Upper lobe of left lung (tissue), 6 donors: ENCODE results near the gene TTYH3. TPM values are rescaled to one million over a fixed set of nuclear protein-coding genes. Genes with fewer than 3 reads are reported as not detected.
"Not testable (repeated sequence)": the region's sequence is repeated elsewhere in the genome, so short reads cannot be mapped to it uniquely, and the experiment has no call there.

ENCODE experiments used
- ATAC-seq, 2 donors: fragments of 200-7000 bp; cut with Tn5 transposase; one replicate each; pipeline ENCODE4 v1.9.1; 2022; ENCODE audit warnings: mild to moderate bottlenecking in 2 of 2, moderate library complexity in 2 of 2; ENCODE audit not compliant: low FRiP score in 2 of 2
- DNase-seq, 2 donors: peaks; one replicate each; pipeline ENCODE4 v3.0.0-alpha.2; 2019 to 2020
- H3K27ac ChIP-seq, 4 donors: fragments of 200-600 bp; sonication (generic); one replicate each; pipeline ENCODE4 v1.5.1; 2016 to 2019
- H3K27me3 ChIP-seq, 4 donors: fragments of 200-600 bp; sonication (generic); one replicate each; pipeline ENCODE4 v1.5.1; 2017 to 2019
- H3K36me3 ChIP-seq, 4 donors: fragments of 200-600 bp; sonication (generic); one replicate each; pipeline ENCODE4 v1.5.1; 2016 to 2019
- H3K4me1 ChIP-seq, 4 donors: fragments of 200-600 bp; sonication (generic); one replicate each; pipeline ENCODE4 v1.5.1; 2018 to 2019
- H3K4me3 ChIP-seq, 4 donors: fragments of 200-600 bp; sonication (generic); one replicate each; pipeline ENCODE4 v1.5.1; 2017 to 2019; ENCODE audit warnings: mild to moderate bottlenecking in 2 of 4, moderate library complexity in 1 of 4
- H3K9me3 ChIP-seq, 4 donors: fragments of 200-600 bp; sonication (generic); one replicate each; pipeline ENCODE4 v1.5.1; 2018 to 2019
- CTCF ChIP-seq, 6 experiments: fragments of 450-650 bp in 4 of 6; fragments of 200-600 bp in 2 of 6; sonication (generic) in 2 of 6; IDR thresholded peaks; one replicate each; pipeline ENCODE4 v1.5.1; 2016 to 2019; ENCODE audit warnings: antibody characterized with exemption in 6 of 6
- EP300 ChIP-seq, 4 donors: sonication (generic); formaldehyde crosslinking; IDR thresholded peaks; one replicate each; pipeline ENCODE4 v1.5.1; 2017; ENCODE audit warnings: antibody characterized with exemption in 4 of 4, control low read depth in 2 of 4
- POLR2A ChIP-seq, 4 donors: fragments of 450-650 bp; IDR thresholded peaks; one replicate each; pipeline ENCODE4 v1.5.1; 2016 to 2017; ENCODE audit warnings: antibody characterized with exemption in 4 of 4, mild to moderate bottlenecking in 2 of 4
- POLR2AphosphoS5 ChIP-seq, 2 donors: sonication (generic); formaldehyde crosslinking; IDR thresholded peaks; one replicate each; pipeline ENCODE4 v1.5.1; 2017; ENCODE audit warnings: antibody characterized with exemption in 2 of 2
- WGBS, 2 donors: methylation state at CpG; one replicate each; pipeline ENCODE4 v1.1.5; 2017 to 2018; 5-methylcytosine and 5-hydroxymethylcytosine counted together
- total RNA-seq, 6 donors: library from RNA; depleted of rRNA in 4 of 6; stranded (reverse); fragments of >200 nt in 4 of 6; gene quantifications; one replicate each; pipeline versions ENCODE4 v1.1.0 to v1.2.1, GENCODE V29; 2016 to 2021
- donor health status: DM: no; HTN: no; CAD: no; lungs with moderate emphysema.
- donor health status: DM: no; HTN: yes; CAD: no; lungs with severe emphysema.

Gene TTYH3
- total RNA-seq, 6 donors from 2014 or later: 16.5 to 69.6 (median 58.1) TPM

DNA sequence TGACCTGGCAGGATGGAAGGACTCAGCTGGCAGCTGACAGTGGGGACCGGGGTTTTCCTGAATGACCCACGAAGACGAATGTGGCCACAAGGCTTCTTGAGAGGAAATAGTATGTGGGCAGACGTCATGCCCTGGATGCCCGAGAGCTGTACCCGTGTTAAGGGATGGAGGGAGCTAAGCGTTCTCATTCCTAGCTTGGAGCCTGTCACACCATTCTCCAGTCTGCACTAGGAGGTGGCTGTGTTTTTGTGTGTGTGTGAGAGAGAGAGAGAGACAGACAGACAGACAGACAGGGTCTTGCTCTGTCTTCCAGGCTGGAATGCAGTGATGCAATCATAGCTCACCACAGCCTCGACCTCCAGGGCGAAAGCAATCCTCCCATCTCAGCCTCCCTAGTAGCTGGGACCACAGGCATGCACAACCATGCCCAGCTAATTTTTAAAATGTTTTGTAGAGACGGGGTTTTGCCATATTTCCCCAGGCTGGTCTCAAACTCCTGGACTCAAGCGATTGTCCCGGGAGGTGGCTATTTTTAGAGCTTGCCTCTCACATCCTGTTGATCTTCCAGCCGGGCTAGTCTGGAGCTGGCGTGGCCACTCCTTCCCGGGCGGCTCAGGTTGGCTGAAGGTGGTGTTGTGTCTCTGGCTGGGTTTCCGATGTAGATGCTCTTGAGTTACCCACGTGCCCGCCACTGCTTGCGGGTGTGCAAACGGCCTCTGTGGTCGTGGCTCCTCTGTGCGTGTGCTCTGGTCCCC lies 58.3 kb downstream of the TTYH3 start:
- Histone ChIP-seq H3K27me3 (peaks cover 0 to 26% (median 19%) of the 10 kb centered on the region in 4 donors), H3K4me1 (peaks cover 19 to 25% (median 22%) of the 10 kb centered on the region in 4 donors), H3K36me3 (no peaks in the 10 kb centered on the region), H3K27ac (no peak overlapping the region), H3K4me3 (no peak overlapping the region), H3K9me3 (no peaks in the 10 kb centered on the region)
- no peak for TF ChIP-seq POLR2AphosphoS5 (IDR thresholded peaks at IDR 0.05)
- TF ChIP-seq EP300 (IDR thresholded peaks at IDR 0.05): no peak
- WGBS, 2 donors: 48 to 50% methylated on average over 19 to 23 of the region's 23 CpGs
- ATAC-seq: no peak
- no peak for DNase-seq

DNA sequence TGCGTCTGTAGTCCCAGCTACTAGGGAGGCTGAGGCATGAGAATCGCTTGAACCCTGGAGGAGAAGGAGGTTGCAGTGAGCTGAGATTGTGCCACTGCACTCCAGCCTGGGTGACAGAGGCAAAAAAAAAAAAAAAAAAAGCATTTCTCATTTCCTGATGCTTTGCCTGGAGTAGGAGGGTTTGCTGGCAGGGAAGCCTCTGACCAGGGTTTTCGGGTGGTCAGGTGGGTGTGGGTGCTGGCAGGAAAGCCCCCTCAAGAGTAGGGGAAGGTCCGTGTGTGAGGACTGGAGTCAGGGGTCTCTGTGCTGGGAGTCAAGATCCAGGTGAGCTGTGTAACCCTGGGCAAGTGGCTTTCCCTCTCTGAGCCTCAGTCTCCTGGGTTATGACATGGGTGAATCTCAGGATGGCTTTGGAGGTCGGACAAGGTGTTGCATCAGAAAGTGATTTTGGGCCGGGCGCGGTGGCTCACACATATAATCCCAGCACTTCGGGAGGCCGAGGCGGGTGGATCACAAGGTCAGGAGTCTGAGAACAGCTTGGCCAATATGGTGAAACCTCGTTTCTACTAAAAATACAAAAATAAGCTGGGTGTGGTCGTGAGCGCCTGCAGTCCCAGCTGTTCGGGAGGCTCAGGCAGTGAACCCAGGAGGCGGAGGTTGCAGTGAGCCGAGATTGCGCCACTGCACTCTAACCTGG lies 59.4 kb downstream of the TTYH3 start:
- Histone ChIP-seq H3K9me3 (no peaks in the 10 kb centered on the region), H3K4me3 (no peak overlapping the region), H3K4me1 (peaks cover 19 to 25% (median 22%) of the 10 kb centered on the region in 4 donors), H3K36me3 (no peaks in the 10 kb centered on the region), H3K27me3 (peaks cover 0 to 26% (median 19%) of the 10 kb centered on the region in 4 donors), H3K27ac (no peak overlapping the region)
- WGBS, 2 donors: 89% methylated on average over 18 of the region's 18 CpGs
- DNase-seq: no peak
- ATAC-seq: no peak
- no peak for TF ChIP-seq POLR2AphosphoS5 (IDR thresholded peaks at IDR 0.05)
- TF ChIP-seq EP300 (IDR thresholded peaks at IDR 0.05): no peak
- TF ChIP-seq POLR2A (IDR thresholded peaks at IDR 0.05): no peak
- TF ChIP-seq CTCF (IDR thresholded peaks at IDR 0.05): no peak

GRCh38 chr7:2691932-2692439 lies 60.2 kb downstream of the TTYH3 start:
- not testable (repeated sequence) for H3K4me3 ChIP-seq, H3K27ac ChIP-seq, ATAC-seq, H3K36me3 ChIP-seq, H3K9me3 ChIP-seq, DNase-seq
- Histone ChIP-seq H3K27me3 (peaks cover 0 to 26% (median 16%) of the 10 kb centered on the region in 4 donors), H3K4me1 (peaks cover 19 to 25% (median 22%) of the 10 kb centered on the region in 4 donors)
- 81 to 92% methylated on average over 14 to 23 of the region's 23 CpGs for WGBS, 2 donors

GRCh38 chr7:2692543-2692942 lies 60.8 kb downstream of the TTYH3 start:
- Histone ChIP-seq H3K9me3 (no peaks in the 10 kb centered on the region), H3K4me1 (peaks cover 16 to 22% (median 19%) of the 10 kb centered on the region in 4 donors), H3K27me3 (peaks cover 0 to 20% (median 13%) of the 10 kb centered on the region in 4 donors), H3K36me3 (no peaks in the 10 kb centered on the region), H3K27ac (no peak overlapping the region), H3K4me3 (no peak overlapping the region)
- TF ChIP-seq CTCF (IDR thresholded peaks at IDR 0.05) (no peak), POLR2AphosphoS5 (IDR thresholded peaks at IDR 0.05) (no peak), EP300 (IDR thresholded peaks at IDR 0.05) (no peak), POLR2A (IDR thresholded peaks at IDR 0.05) (no peak)
- ATAC-seq (no peak), DNase-seq (no peak)
- WGBS, 2 donors: 88 to 90% methylated on average over 14 of the region's 14 CpGs

DNA sequence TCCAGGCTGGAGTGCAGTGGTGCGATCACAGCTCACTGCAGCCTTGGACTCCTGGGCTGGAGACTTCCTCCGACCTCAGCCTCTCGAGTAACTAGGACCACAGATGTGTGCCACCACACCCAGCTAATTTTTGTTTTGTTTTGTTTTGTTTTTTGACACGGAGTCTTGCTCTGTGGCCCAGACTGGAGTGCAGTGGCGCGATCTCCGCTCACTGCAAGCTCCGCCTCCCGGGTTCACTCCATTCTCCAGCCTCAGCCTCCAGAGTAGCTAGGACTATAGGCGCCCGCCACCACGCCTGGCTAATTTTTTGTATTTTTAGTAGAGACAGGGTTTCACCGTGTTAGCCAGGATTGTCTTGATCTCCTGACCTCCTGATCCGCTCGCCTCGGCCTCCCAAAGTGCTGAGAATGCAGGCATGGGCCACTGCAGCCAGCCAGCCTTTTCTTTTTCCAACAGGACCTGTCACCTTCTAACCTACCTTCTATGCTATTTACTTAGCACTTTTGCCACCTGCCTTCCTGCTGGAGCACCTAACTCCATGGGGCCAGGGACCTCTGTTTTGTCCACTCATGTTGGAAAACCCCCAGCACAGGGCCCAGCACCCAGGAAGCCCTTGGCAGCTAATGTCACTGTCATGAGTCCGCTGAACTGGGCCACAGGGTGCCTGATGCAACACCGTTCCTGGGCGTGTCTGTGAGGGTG lies 61.8 kb downstream of the TTYH3 start:
- WGBS, 2 donors: 81 to 88% methylated on average over 17 to 19 of the region's 19 CpGs
- H3K4me3 ChIP-seq: not testable (repeated sequence)

GRCh38 chr7:2694122-2694436 lies 62.3 kb downstream of the TTYH3 start:
- ATAC-seq, H3K9me3 ChIP-seq, DNase-seq, H3K4me3 ChIP-seq, H3K27ac ChIP-seq, H3K27me3 ChIP-seq, H3K36me3 ChIP-seq: not testable (repeated sequence)
- peaks cover 2 to 10% (median 4%) of the 10 kb centered on the region in 4 donors for H3K4me1 ChIP-seq
- 71 to 83% methylated on average over 4 to 8 of the region's 8 CpGs for WGBS, 2 donors

More for the DNA sequence above, 61.8 kb downstream of the TTYH3 start:
- peaks cover 7 to 12% (median 9%) of the 10 kb centered on the region in 4 donors for H3K4me1 ChIP-seq
- not testable (repeated sequence) for H3K27ac ChIP-seq, DNase-seq, H3K36me3 ChIP-seq, H3K9me3 ChIP-seq
- peak in 1 of 2 donors; percentile 42 for ATAC-seq
- peaks cover 0 to 10% (median 3%) of the 10 kb centered on the region in 4 donors for H3K27me3 ChIP-seq
- TF ChIP-seq EP300 (IDR thresholded peaks at IDR 0.05): peak in 1 of 4 donors; percentile 40
